Endometrial microvascular endothelial cells (primary cell): Measurements from ENCODE around the gene SCGB1D4. TPM values are rescaled to one million over a fixed set of nuclear protein-coding genes. Genes with fewer than 3 reads are reported as not detected.

Source experiments
- in situ Hi-C: cut with HindIII; loops from 2 replicates; pipeline ENCODE4 v1.10.0; 2017; ENCODE audit warnings: low sequenced_read_pairs, low pct_unique_long_range_greater_than_20kb; ENCODE audit errors: inconsistent ontology term
- total RNA-seq: library from RNA; depleted of rRNA; stranded (reverse); fragments of >200 nt; gene quantifications from one replicate; pipeline ENCODE4 v1.2.3, GENCODE V29; 2015; ENCODE audit errors: inconsistent ontology term

The SCGB1D4 gene
- total RNA-seq, 1 donor from 2014 or later, result not detected

DNA sequence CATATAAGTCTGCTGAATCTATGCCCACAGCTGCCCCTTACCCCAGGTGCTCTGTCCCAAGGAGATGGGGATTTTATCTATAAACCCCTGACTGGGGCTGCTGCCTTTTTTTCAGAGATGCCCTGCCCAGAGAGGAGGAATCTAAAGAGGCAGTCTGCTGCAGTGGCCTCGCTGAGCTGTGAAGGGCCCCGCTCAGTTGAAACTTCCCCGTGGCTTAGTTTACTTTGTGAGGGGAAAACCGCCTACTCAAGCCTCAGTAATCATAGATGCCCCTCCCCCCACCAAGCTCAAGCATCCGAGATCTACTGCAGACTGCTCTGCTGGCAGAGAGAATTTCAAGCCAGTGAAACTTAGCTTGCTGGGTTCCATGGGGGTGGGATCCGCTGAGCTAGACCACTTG, 7.4 kb upstream of the SCGB1D4 start:
- in situ Hi-C loops, result no loop called here

DNA sequence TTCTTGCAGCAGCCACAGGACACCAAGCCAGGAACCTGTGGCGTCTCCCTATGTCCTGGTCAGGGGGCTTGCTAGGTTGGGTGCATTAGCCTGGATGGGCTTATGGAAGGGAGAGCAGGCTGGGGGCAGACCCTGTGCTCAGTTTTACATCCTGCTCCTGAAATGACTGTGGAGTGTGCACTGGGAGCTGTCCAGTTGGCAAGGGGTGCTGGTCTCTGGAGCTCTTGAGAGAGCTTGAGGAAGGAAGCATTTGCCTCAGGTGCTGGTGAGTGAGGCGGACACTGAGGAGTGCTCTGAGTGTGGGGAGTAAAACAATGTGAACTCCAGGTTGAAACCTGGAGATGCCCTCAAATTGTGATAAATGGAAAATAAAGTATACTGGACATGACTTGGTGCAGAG, 3.4 kb downstream of the SCGB1D4 start:
- in situ Hi-C loops, result no loop called here

DNA sequence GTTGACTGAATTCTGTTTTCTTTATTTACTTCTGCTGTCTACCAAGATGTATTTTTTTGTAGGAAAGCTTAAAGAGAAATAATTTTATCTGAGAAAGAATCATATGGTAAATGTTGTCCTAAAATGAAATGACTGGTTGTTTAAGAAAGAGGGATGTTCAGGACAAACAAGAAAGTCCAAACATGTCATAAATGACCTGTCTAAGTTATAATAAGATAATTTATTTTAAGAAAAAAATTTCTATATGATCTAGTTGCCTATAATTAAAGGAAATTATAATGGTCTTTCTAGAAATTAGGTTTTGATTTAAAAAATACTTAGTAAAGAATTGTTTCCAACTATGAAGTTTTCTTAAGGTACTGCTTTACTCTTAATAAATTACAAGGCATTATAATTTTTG, 18.4 kb downstream of the SCGB1D4 start:
- in situ Hi-C loops, result no loop called here

DNA sequence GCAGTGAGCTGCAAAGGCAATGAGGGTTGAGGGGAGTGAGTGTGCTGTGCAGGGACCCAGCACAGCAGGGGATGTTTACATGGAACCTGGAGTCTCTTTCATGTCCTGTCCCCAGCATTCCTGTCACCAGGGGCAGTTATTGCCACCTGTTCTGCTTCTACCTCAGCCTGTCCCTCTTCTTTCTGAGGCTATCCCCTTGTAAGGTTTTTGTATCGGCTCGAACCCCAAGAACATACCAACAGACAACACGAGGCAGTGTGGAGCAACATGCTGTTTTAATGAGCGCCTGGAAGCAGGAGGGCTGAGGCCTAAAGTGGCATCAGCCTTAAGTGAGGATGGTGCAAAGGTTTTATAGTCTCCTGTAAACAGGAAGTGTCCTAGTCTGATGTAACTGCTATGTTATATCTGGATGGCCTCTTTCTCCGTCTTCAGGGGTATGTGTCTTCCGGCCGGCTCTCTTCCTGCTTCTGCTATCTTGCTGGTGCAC, 25.0 kb downstream of the SCGB1D4 start:
- in situ Hi-C loops, result no loop called here

DNA sequence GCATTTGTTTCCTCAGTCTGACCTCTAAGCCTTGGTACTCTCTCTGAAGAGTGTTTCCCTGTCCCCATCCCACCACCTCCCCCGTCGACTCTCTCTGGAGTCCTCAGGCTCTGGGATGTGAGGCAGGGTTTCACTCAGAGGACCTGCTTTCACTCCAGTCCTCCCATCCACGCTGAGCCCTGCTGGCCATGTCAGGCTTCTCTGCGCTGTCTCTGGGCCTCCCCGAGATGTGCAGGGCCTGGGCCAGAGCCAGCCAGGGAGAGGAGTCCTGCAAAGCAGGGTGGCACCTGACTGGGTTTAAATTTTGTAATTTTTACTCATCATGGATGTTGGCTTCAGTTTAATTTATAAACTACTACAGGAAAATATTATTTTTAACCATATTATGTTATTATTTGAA, 25.6 kb downstream of the SCGB1D4 start:
- in situ Hi-C loops, result no loop called here

DNA sequence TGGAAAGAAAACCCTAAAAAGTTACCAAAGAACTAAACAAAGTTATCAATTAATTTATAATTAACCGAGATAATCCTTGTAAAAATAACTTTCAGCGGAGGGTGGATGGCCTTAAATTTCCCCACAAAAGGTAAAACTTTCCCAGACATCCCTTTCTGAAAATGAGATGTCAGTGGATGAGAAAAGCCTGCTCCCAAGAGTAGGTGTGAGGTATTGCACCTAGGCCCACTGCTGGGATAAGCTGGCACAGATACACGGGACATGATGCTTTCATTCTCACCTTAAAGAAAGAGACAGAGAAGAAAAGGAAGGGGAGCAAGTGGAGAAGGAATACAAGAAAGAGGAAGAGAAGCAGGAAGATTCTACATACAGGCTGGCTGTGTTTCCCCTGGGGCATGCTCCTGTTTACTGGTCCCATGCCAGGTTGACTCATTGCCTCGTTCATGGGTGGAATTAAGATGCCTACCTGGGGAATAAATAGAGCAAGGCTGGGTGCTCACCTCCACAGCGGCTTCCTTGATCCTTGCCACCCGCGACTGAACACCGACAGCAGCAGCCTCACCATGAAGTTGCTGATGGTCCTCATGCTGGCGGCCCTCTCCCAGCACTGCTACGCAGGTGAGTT, 29.1 kb downstream of the SCGB1D4 start, which contains the start of gene SCGB2A2:
Gene SCGB2A2, plus strand, starts transcription at position 505 of the 625 bp plus-strand sequence. Its CDS starts 59 bp downstream, at position 564.
- in situ Hi-C loops, result no loop called here

DNA sequence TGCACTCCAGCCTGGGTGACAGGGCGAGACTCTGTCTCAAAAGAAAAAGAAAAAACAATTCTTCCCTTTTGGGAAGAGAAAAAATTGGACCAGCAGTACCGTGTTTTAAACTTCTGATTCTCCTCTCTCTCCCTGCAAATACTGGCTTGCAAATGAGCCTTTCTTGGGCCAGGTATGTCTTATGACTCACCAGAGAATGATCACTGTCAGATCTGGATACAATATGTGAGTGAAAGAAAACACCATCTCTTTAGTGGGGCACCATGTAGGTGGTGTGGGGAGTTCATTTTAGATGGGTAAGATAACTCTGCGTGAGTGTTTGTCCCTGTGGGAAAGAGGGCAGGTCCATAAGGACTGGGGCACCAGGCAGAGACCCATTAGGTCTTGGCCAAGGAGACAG, 31.3 kb downstream of the SCGB1D4 start:
- in situ Hi-C loops, result no loop called here

DNA sequence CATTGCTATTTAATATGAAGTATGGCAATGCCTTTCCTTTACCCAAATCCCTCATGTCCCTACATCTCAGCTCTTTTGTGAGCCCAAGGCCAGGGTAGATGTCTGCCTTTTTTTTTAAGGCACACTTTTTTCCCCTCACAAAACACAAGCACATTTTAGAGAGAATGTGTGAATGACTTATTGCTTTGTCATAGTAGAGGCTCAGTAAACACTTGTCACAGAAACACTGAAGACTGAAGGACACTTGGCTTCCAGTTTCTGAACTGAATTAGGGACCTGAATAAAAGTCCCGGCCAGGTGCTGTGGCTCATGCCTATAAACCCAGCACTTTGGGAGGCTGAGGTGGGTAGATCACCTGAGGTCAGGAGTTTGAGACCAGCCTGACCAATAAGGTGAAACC, 31.8 kb downstream of the SCGB1D4 start:
- in situ Hi-C loops, result no loop called here

DNA sequence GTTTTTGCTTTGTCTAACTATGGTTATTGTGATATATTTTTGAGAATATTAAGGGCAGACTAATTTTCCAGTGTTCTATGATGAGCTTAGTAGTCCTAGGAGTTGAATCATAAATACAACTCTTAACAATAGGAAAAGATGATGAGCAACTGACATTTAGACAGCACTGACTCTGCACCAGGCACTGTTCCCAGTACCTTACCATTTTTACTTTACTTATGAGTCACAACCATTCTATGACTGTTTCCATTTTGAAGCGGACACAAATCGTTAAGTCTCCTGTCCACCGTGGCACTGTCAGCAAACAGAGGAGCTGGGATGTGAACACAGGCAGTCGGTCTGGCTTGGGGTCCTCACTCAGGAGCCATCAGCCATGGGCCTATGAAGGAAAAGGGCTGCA, 32.3 kb downstream of the SCGB1D4 start:
- in situ Hi-C loops, result no loop called here

DNA sequence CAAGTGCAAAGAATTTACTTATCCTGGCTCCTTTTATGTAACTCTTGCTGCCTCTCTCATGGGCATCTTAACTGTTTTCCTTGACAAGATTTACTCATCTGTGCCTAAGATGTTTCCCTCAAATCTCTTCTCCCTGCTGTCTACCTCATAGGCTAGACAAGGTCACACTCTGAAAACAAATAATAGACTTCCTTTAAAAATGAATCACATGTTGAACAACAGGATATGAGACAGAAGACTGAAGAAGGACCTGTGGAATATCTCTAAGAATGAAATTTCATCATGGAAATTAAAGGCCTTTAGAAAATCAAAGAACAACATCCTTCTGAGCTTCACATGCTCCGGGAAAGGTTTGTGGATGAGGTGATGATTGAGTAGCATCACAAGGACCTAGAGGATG, 34.9 kb downstream of the SCGB1D4 start:
- in situ Hi-C loops, result no loop called here

DNA sequence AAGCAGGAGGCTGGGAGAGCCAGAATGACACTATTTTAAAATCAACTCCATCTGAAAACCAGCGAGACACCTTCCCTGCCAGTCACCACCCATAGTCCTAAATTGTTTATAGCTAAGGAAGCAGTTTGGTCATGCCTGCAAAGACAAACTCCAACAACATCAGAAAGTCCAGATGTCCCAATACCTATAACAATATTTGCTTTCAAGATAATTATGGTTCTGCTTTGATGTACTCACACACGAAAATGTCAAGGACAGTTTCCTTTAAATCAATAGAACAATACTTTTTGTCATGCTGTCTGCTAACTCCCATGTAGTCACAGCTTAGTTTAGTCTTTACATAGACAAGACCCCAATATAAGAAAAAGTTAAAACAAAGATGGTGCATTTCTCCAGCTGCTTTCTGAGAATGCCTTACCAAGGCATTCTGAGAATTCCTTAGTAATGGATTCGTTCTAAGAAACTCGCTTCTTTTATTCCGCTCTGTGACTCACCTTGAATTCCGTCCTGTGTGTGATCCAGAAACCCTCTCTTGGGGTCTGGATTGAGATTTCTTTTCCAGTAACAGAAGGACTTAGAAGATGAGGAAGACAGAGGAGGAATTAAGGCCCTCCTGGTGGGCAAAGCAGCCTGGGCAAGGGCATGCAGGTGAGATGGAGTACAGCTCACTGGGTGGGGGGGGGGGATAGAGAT, 38.5 kb downstream of the SCGB1D4 start:
- in situ Hi-C loops, result no loop called here

DNA sequence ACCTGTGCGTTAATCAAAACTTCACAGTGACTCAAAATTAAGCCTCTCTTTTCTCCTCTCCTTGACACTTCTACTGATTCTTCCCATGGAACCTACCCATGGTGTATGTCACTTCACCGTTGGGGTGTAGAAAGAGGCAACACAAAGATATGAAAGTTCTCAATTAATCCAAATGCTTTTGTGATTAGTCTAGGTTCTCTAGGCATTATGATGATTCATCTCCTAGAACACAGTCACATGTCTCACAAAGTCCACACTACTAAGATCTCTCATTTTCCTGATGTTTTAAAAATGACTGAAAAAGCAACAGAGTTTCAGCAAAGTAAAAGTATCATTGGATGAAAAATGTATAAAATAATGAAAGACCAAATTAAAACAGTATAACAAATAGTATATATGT, 42.6 kb downstream of the SCGB1D4 start:
- in situ Hi-C loops, result no loop called here

DNA sequence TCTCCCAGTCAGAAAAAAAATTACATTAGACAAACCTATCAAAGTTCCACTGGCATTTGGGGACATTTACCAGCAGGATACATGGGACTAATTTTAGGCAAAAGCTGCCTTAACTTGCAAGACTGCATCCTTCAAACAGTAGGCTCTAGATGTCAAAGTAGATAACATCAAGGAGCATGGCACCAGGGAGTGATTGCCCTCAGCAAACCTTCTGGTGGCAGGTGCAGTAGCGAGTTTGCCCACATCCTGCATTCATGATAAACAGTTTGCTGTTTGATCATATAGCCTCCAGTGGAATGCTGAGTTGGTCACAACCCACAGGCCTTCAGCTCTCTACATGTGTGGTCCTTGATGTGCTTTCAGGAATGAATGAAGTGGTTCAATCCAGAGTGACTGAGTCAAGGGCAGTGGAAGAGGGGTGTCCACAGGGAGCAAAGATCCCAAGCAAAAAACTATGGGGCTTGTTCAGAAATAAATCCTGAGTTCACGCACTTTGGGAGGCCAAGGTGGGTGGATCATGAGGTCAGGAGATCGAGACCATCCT, 44.8 kb downstream of the SCGB1D4 start:
- in situ Hi-C loops, result no loop called here

DNA sequence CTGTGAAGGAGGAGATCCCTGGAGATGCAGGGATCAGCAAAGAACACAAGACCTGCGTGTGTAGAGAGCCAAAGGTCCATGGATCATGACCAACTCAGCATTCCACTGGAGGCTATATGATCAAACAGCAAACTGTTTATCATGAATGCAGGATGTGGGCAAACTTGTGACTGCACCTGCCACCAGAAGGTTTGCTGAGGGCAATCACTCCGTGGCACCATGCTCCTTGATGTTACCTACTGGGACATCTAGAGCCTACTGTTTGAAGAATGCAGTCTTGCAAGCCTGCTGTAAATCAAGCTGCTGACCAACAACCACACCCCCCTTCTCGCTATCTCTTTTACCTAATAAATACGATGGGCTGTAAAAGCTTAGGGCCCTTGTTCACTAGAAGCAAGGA, 47.2 kb downstream of the SCGB1D4 start:
- in situ Hi-C loops, result no loop called here

Other genes with a start within 250 kb of the SCGB1D4 start
- gene INCENP, start 175.1 kb downstream of the SCGB1D4 start, total RNA-seq, result 50.7 TPM
- not detected for gene SCGB1D1, start 108.9 kb downstream of the SCGB1D4 start, total RNA-seq
- gene SCGB2A1, start 90.4 kb downstream of the SCGB1D4 start, total RNA-seq, result not detected
- not detected for gene SCGB1D2, start 56.8 kb downstream of the SCGB1D4 start, total RNA-seq
- gene SCGB2A2, start 28.9 kb downstream of the SCGB1D4 start, total RNA-seq, result not detected
- gene ASRGL1, start 38.4 kb upstream of the SCGB1D4 start, total RNA-seq, result 53.3 TPM
- not detected for gene SCGB1A1, start 120.0 kb upstream of the SCGB1D4 start, total RNA-seq
- 299 TPM for gene AHNAK, start 247.7 kb upstream of the SCGB1D4 start, total RNA-seq